Measurements from ENCODE around the gene CYP26C1.

Gene CYP26C1

DNA sequence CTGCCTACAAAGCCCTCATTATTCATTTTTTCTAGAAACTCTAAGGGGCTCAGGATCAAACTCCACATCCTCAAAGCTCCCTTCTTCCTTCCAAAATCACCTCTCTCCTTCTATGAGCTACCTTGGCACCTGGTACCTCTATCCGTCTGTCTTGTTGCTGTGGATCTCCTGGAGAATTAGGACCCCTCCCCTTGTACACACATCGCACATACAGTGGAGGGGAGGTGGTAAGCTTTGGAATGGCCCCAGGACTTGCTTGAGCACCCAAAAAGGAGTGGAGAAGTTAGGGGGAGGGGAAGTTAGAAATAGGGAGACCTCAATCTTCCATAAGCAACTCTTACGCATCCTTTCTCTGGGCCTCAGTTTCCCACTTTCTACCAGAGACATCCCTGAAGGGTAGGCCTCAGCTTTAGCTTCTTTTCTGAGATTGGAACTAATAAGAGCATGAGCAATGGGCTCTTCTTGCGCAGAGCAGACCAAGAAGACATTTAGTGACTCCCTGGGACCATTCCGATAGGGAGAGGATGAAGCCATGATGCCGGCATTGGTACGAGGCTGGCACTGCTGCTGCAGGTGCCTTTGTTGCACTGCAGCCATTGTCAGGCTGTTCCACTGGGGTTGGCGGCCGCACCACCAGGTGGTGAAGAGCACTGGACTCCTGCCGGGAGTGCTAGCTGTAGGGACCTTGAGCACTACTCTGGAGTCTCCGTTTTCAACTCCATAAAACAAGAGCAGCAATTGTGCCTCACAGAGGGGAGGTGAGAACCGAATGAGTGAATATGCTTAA is 4.5 kb downstream of the CYP26C1 start:
- no peak for DNase-seq

DNA sequence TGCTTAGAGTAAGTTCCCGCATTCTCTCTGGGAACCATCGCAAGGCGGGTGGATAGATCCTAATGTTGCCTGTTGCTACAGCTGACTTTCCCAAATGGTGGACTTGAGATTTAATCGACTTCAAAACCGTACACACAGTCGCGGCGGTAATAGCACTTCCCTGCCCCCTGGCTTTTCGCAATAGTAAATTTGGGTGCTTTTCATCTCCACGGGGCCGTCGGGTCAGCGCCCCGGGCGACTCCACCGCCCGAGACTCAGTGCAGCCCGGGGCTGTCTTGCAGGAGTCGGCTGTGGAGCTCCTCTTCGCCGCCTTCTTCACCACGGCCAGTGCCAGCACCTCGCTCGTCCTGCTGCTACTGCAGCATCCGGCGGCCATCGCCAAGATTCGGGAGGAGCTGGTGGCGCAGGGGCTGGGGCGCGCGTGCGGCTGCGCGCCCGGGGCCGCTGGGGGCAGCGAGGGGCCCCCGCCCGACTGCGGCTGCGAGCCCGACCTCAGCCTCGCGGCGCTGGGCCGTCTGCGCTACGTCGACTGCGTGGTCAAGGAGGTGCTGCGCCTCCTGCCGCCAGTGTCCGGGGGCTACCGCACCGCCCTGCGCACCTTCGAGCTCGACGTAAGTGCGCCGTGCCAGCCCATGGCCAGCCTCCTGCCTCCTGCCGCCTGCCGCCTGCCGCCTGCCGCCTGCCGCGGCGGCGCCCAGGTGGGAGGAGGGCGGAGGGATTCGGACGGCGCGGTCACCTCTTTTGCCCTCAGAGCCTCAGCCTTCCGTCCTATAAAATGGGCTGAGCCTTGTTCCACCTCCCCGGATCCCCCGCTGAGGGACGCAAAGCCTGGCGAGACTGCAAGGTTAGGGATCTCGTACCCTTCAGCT is 5.3 kb downstream of the CYP26C1 start:
- no peak for DNase-seq

DNA sequence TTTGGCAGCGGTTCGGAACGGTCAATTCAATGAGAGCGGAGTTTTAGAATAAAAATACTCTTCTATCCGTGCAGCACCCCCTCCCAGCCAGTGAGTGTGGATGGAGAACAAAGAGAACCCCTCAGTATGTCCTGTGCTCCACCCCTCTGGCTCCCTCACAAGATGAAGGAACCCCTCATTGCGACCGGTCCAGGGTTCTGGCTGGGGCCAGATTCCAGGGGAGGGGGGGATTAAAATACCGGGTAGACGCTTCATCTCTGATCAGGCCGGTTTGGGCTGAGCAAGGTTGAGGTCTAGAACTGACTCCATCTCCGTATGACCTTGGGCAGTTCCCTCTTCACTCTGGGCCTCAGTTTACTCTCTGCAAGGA is 5.9 kb downstream of the CYP26C1 start:
- DNase-seq, result no peak

DNA sequence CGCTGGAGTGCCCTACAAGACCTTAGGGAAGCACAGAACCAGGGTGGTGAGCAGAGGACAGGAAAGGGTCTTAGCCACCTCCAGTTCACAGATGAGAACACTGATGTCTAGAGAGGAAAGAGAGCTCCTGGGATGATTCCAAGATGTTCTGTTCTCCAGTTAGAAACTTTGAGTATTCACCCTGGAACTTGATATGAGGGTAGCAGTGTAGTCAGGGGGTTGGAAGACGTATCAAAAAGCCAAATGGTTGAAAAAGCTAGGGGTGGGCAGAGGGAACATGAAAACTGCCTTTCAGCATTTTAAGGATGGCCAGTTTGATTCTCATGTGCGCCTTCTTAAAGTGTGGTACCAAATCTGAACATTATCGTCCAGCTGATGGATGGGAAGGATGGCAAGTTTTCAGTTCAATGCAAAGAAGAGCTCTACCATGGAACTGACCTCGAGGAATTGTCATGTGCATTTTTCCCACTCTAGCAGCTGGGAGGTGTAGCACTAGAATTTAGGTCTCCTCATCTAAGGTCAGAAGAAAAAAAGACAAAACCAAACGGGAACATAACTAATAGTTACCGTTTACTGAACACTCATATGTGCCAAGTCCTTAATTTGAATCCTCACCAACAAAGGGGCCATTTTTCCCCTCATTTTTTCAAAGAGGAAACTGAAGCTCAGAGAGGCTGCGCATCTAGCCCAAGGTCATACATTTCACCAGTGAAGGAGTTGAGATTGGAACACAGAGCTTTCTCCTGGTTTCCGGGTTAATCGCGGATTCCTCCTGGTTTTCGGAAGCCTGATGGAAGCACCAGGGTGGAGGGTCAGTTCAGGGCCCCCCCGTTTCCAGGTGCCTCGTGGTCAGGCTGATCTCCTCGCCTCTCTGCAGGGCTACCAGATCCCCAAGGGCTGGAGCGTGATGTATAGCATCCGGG is 7.1 kb downstream of the CYP26C1 start:
- DNase-seq, result no peak

DNA sequence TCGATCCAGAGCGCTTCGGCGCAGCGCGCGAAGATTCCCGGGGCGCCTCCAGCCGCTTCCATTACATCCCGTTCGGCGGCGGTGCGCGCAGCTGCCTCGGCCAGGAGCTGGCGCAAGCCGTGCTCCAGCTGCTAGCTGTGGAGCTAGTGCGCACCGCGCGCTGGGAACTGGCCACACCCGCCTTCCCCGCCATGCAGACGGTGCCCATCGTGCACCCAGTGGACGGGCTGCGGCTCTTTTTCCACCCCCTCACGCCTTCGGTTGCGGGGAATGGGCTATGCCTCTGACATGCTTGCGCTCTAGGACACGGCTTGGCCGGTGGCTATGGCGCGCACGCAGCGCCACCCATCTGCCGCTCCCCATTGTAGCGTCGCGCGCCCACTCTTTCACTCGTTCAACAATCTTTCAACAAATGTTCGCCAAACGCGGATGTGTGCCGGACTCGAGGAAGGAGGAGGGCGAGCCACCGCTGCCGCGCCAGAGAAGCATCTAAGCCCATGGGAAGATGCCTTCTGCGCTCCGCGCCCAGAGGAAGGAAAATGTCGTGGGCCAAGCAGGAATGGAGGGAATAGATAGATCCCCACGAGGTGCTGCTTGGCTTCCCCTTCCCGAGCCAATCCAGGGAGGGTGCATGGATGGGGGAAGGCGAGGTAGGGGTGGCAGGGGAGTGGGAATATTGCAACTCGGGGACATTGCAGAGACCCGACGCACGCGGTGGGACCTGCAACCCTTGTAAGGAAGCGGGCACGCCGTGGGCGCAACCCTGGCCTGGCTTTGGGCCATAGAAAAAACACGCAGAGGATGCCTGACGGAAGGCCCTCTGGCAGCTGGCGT is 8.0 kb downstream of the CYP26C1 start:
- peak in 1 of 2 experiments; percentile 41 for DNase-seq

DNA sequence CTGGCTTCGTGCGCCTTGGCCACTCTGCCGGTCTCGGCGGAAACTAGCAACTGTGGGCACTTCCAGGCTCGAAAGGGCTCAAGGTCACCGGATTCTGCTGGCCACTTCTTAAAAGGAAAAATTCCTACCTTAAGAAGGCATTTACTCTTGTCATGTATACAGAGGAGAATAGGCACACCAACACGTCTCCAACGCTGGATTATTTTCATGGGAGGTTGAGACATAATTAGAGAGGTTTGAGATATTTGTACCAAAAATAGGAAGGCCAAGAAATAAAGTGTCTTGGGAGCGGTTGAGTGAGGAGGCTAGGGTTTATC is 8.6 kb downstream of the CYP26C1 start:
- no peak for DNase-seq

DNA sequence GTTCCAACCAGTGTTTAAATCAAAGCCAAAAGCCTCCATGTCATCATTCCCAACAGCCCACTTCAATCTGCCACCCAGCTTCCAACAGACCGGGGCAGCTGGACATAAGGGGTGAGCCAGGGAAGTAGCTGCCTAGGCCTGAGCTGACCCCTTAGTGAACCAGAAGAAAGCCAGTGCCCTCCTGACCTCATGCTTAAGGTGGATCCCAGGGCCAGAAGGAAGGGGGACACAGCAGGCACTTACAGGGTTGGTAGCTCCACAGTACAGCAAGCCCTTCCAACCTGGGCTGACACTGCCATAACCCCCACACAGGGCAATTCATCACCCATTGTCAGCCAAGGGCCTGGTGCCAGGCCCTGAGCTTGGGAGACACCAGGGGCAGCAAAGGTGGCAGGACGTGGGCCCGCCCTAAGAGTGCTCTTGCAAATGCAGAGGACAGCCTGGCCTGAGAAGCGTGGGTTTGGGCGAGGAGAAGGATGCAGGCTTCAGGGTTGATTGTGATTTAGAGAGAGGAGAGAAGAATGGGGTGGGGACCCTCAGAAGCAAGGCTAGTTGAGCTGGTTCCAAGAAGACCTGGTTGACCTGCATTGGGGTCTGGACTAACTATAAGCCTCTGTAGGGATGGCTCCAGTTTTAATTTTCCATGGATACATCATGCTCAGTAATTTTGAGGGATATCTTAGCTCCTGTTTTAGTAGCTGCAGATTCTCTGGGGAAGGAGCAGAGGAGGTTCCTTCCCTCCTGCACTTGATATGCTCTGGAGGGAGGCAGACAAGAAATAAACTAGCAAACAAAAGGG is 10.0 kb downstream of the CYP26C1 start:
- DNase-seq, result no peak

DNA sequence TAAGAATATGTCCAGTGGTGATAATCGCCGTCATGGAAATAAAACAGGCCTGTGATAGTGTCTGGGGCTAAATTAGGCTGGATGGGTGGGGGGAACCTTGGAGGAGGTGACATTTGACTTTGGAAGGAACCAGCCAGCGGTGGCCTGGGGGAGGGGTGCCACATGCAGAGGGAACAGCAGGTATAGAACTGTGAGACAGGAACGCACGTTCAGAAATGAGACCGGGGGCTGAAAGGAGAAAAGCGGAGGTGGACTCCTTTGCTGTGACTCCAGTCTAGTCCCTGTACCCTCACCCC is 10.5 kb downstream of the CYP26C1 start:
- DNase-seq, result no peak

DNA sequence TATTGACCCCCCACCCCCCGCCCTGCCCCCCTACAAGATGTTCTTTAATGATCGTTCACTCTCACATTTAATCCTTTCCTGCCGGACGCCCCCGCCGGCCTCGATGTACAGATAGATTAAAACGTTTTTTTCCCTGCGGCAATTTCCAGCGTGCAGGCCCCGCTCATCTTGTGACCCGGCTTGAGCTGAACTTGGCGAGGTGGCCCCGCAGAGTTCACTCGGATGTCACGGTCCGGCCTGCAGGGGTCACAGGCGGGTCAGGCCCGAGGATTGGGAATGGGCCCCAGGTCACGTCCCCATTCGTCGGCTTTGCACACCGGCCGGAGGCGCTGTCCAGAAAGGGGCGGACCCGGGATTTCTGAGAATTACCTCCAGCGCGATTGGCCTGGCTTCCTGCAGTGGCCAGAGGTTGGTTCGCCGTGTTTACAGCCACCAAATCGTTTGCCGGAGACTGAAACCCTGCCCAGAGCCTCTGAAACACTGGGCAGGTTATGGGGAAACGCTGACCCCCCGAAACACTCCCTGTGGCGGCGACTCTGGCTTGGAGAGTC is 11.2 kb downstream of the CYP26C1 start:
- no peak for DNase-seq

DNA sequence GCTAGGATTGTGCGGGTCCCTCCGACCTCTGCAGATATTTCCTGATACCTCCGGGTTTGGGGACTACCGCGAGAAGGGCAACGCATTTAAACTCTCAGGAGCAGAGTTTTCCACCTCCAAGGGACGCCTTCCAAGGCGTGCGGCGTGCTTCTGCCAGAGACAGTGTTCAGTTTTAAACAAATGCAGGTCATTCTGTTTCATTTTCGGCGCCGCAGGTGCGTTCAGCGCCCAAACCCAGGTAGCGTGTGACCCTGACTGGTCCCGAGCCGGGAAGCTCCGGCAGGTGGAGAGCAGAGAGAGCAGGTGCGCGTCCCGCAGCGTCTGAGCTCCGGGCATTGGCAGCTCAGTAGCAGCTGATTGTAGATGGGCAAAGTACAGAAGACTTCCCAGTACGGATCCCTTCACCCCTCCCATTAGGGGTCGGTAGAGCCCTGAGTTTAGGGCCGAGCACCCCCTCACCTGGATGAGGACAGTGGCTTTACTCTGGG is 11.7 kb downstream of the CYP26C1 start:
- DNase-seq, result peak in 1 of 2 experiments; percentile 43

DNA sequence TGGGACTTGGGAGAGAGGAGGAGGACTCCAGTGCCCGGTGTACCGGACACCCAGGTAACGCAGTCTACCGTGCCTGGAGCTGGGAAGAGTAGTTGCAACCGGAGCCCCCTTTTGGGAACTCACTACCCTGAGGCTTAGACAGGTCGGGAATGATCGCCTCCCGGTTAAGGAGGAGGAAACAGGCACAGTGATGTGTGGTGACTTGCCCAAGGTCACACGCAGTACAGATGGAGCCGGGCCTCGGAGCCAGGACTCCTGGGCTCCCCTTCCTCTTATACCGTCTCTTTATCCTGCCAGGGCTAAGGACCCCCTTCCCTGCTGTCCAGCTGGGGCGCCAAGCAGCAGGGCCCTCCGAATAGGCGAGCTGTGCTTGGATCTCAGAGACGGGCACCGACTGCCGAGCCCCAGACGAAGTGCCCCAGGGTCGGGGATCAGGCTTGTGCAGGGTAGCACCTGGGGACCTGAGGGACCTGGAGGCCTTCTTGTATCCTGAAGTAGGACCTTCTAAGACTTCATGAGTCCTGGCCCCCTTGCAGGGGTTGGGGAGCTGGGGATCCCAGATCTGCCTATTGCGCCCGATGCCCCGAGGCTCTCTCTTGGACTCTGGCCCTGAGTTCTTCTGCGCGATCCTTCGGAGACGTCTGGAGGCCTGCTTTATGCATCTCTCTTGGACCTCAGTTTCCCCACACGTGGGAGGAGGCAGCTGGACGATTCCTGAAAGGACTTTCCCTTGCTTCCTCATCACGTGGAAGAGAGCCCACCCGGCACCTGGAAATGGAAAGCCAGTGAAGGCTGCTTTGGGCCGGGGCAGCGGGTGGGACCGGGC is 12.3 kb downstream of the CYP26C1 start:
- DNase-seq, result no peak

DNA sequence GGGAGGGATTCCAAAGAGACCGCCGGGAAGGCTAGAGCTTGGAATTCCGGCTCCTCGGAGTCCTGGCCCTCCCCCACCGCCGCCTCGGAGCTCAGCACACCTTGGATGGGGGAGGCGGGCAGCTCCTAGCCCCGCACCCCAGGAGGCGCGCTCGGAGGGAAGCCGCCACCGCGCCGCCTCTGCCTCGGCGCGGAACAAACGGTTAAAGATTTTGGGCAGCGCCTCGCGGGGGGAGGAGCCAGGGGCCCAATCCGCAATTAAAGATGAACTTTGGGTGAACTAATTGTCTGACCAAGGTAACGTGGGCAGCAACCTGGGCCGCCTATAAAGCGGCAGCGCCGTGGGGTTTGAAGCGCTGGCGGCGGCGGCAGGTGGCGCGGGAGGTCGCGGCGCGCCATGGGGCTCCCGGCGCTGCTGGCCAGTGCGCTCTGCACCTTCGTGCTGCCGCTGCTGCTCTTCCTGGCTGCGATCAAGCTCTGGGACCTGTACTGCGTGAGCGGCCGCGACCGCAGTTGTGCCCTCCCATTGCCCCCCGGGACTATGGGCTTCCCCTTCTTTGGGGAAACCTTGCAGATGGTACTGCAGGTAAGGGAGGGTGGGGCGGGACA is 13.0 kb downstream of the CYP26C1 start, which contains the start of gene CYP26A1:
Gene CYP26A1, plus strand, starts transcription at position 355 of the 608 bp plus-strand sequence. Its CDS starts 42 bp downstream, at position 397.
- peak in 1 of 2 experiments; percentile 14 for DNase-seq

DNA sequence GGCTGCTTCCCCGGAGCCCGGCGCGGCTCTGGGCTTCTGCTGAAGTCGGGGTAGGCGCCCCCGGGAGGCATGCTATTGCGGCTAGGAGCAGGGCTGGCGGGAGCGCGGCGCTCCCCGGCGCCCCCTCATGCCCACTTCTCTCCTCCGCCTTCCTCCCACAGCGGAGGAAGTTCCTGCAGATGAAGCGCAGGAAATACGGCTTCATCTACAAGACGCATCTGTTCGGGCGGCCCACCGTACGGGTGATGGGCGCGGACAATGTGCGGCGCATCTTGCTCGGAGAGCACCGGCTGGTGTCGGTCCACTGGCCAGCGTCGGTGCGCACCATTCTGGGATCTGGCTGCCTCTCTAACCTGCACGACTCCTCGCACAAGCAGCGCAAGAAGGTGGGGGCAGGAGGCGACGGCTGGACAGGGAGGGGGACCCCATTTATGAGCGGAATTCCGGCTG is 13.6 kb downstream of the CYP26C1 start:
- no peak for DNase-seq

DNA sequence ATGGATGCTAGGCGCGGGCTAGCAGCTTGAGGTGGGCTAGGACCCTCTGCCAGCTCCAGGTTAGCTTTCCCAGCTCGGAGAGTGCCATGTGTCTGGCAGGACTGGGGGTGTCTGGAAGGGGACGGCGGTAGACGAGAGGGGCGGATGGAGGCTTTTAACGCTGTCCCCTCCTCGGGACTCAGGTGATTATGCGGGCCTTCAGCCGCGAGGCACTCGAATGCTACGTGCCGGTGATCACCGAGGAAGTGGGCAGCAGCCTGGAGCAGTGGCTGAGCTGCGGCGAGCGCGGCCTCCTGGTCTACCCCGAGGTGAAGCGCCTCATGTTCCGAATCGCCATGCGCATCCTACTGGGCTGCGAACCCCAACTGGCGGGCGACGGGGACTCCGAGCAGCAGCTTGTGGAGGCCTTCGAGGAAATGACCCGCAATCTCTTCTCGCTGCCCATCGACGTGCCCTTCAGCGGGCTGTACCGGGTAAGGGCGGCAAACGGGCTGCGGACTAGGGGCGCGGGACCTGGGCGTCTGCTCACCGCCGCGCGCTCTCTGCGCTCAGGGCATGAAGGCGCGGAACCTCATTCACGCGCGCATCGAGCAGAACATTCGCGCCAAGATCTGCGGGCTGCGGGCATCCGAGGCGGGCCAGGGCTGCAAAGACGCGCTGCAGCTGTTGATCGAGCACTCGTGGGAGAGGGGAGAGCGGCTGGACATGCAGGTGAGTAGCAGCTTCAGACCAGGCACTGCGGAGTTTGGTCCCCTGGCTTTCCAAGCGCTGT is 14.2 kb downstream of the CYP26C1 start:
- no peak for DNase-seq

DNA sequence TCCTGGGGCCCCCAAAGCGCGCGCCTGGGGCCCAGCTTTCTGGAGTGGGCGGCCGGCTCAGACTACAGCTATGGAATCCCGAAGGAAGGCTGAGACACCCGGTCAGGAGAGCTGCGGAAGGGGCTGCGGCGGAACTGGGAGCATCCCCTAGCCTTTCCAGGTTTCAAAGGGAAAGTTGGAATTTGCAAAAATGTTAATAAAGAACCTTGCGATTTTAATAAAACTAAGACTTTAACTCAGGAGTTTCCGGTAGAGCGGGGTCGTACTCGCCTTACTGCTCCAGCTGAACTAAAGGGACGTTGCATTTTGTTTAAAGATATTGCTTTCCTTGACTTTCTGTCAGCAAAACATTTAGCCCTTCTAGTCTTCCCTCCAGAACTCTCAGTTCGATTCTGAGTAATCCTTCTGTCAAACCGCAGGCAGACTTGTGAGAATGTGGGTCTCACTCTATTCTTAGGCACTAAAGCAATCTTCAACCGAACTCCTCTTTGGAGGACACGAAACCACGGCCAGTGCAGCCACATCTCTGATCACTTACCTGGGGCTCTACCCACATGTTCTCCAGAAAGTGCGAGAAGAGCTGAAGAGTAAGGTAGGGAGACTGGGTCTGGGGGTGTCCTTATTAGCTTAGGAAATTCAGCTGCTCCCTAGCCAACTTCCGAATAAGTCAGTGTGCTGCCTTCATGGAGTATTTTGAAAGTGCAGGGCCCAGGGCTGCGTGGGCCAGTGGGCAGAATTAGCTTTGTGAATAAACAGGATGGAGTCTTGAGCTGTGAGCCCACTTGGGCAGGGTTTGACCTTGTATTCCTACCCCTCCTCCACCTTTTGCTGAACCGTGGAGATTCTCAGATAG is 15.0 kb downstream of the CYP26C1 start:
- no peak for DNase-seq

DNA sequence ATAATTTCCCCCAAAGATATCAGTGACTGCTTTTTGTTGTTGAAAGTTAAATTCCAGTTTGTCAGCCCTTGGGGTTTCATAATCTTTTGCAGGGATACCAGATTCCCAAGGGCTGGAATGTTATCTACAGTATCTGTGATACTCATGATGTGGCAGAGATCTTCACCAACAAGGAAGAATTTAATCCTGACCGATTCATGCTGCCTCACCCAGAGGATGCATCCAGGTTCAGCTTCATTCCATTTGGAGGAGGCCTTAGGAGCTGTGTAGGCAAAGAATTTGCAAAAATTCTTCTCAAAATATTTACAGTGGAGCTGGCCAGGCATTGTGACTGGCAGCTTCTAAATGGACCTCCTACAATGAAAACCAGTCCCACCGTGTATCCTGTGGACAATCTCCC is 16.3 kb downstream of the CYP26C1 start:
- no peak for DNase-seq

DNA sequence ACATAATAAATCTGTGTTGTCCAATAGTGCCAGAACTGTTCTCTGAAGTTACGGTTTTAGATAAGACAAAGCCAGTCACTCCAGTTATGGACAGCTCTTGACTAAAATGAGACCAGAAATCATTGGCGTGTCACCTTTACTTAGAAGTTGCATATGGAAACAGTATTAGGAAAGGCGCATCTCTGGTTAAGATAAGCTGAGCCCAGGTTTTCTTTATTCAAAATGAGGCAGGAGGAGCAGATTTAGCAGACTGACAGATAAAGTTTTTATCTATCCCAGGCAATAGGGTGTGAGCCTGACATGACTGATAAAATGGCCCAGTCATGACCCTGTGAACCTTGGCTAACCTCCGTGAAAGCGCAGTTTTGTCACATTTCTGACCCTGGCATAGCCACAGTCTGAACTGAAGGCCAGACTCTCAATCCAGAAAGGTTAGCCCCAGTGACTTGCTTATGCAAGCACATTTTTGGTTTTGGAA is 17.3 kb downstream of the CYP26C1 start:
- no peak for DNase-seq
